Measurements from ENCODE around the gene RTN4. TPM values are rescaled to one million over a fixed set of nuclear protein-coding genes. Genes with fewer than 3 reads are reported as not detected.

Gene RTN4
- total RNA-seq, 2 experiments from 2014 or later, result 84.9 to 85.7 TPM

- peaks cover 7% of the 10 kb centered on the region for H3K9me3 Mint-ChIP-seq
These were observed 84.8 kb downstream of the RTN4 start for GRCh38 chr2:54965425-54965824.

GRCh38 chr2:54964816-54965215 lies 85.4 kb downstream of the RTN4 start:
- H3K27me3 ChIP-seq (ENCODE audit: control insufficient read depth in 1 of 2, insufficient read depth in 2 of 2, low read length in 2 of 2), result no peaks in the 10 kb centered on the region
- peak overlapping the region; percentile 55 for H3K27ac Mint-ChIP-seq
- H3K27ac ChIP-seq (ENCODE audit: low read depth in 1 of 2, low read length in 2 of 2), result no peak overlapping the region
- DNase-seq, result peak in 1 of 14 experiments; percentile 9
- peaks cover under 1% of the 10 kb centered on the region for H3K36me3 ChIP-seq (ENCODE audit: insufficient read depth, low read length)
- TF ChIP-seq CTCF (IDR thresholded peaks at IDR 0.05), result no peak
- peak overlapping the region; percentile 49 for H3K4me3 Mint-ChIP-seq
- H3K4me1 ChIP-seq (ENCODE audit: insufficient read depth, low read length), result peaks cover 37% of the 10 kb centered on the region
- ChIA-PET CTCF (no interaction called here), POLR2A (interaction anchor here (0.8 kb wide), 1 partner anchor 12 kb away, joined by 3 read pairs; no protein-coding TSS in a partner anchor)
- H3K36me3 Mint-ChIP-seq (ENCODE audit: low read depth), result peaks cover 31% of the 10 kb centered on the region
- no peak for ATAC-seq (ENCODE audit: poor library complexity)
- intact Hi-C loops (cut with DNase I, micrococcal nuclease), result no loop called here
- peaks cover 7% of the 10 kb centered on the region for H3K9me3 Mint-ChIP-seq
- peaks cover 0 to 22% of the 10 kb centered on the region in 2 experiments for H3K9me3 ChIP-seq (ENCODE audit: control insufficient read depth in 1 of 2, insufficient read depth in 1 of 2, low read length in 2 of 2)
- H3K4me1 Mint-ChIP-seq (ENCODE audit: low read depth), result peaks cover 36% of the 10 kb centered on the region
- no peaks in the 10 kb centered on the region for H3K27me3 Mint-ChIP-seq
- no peak overlapping the region for H3K4me3 ChIP-seq (ENCODE audit: low read length)

More at GRCh38 chr2:54965425-54965824, 84.8 kb downstream of the RTN4 start:
- H3K9me3 ChIP-seq (ENCODE audit: control insufficient read depth in 1 of 2, insufficient read depth in 1 of 2, low read length in 2 of 2), result peaks cover 0 to 22% of the 10 kb centered on the region in 2 experiments
- no peak overlapping the region for H3K4me3 ChIP-seq (ENCODE audit: low read length)
- no peaks in the 10 kb centered on the region for H3K27me3 ChIP-seq (ENCODE audit: control insufficient read depth in 1 of 2, insufficient read depth in 2 of 2, low read length in 2 of 2)
- TF ChIP-seq CTCF (IDR thresholded peaks at IDR 0.05), result no peak
- intact Hi-C loops (cut with DNase I, micrococcal nuclease), result no loop called here
- peak overlapping the region; percentile 55 for H3K27ac Mint-ChIP-seq
- no peaks in the 10 kb centered on the region for H3K27me3 Mint-ChIP-seq
- peaks cover 37% of the 10 kb centered on the region for H3K4me1 ChIP-seq (ENCODE audit: insufficient read depth, low read length)
- ATAC-seq (ENCODE audit: poor library complexity), result no peak
- H3K36me3 ChIP-seq (ENCODE audit: insufficient read depth, low read length), result peaks cover 6% of the 10 kb centered on the region
- peak overlapping the region; percentile 49 for H3K4me3 Mint-ChIP-seq
- H3K27ac ChIP-seq (ENCODE audit: low read depth in 1 of 2, low read length in 2 of 2), result no peak overlapping the region
- POLR2A ChIA-PET, result interaction anchor here (0.8 kb wide), 1 partner anchor 12 kb away, joined by 3 read pairs; no protein-coding TSS in a partner anchor
- DNase-seq, result peak in 1 of 14 experiments; percentile 12
- CTCF ChIA-PET, result no interaction called here
- peaks cover 36% of the 10 kb centered on the region for H3K4me1 Mint-ChIP-seq (ENCODE audit: low read depth)
- peaks cover 38% of the 10 kb centered on the region for H3K36me3 Mint-ChIP-seq (ENCODE audit: low read depth)

GRCh38 chr2:54964271-54964670 lies 86.0 kb downstream of the RTN4 start:
- Histone ChIP-seq H3K4me3 (ENCODE audit: low read length) (no peak overlapping the region), H3K27ac (ENCODE audit: low read depth in 1 of 2, low read length in 2 of 2) (no peak overlapping the region), H3K4me1 (ENCODE audit: insufficient read depth, low read length) (peaks cover 37% of the 10 kb centered on the region), H3K27me3 (ENCODE audit: control insufficient read depth in 1 of 2, insufficient read depth in 2 of 2, low read length in 2 of 2) (no peaks in the 10 kb centered on the region), H3K36me3 (ENCODE audit: insufficient read depth, low read length) (no peaks in the 10 kb centered on the region), H3K9me3 (ENCODE audit: control insufficient read depth in 1 of 2, insufficient read depth in 1 of 2, low read length in 2 of 2) (peaks cover 0 to 22% of the 10 kb centered on the region in 2 experiments)
- Mint-ChIP-seq H3K27me3 (no peaks in the 10 kb centered on the region), H3K27ac (peak overlapping the region; percentile 55), H3K36me3 (ENCODE audit: low read depth) (peaks cover 26% of the 10 kb centered on the region), H3K4me3 (no peak overlapping the region), H3K4me1 (ENCODE audit: low read depth) (peaks cover 36% of the 10 kb centered on the region), H3K9me3 (peaks cover 7% of the 10 kb centered on the region)
- no peak for ATAC-seq (ENCODE audit: poor library complexity)
- DNase-seq, result no peak
- POLR2A ChIA-PET, result interaction anchor here (1.1 kb wide), 1 partner anchor 19 kb away, joined by 3 read pairs; no protein-coding TSS in a partner anchor
- intact Hi-C loops (cut with DNase I, micrococcal nuclease), result no loop called here
- TF ChIP-seq CTCF (IDR thresholded peaks at IDR 0.05), result no peak
- CTCF ChIA-PET, result no interaction called here
